ENCODE results near the gene FOSL1.
"Not testable (repeated sequence)": the region's sequence is repeated elsewhere in the genome, so short reads cannot be mapped to it uniquely, and the experiment has no call there.

Gene FOSL1

GRCh38 chr11:65896034-65896999 lies 3.9 kb downstream of the FOSL1 start:
- FAIRE-seq (no peak), DNase-seq (ENCODE audit: low spot score) (no peak)

DNA sequence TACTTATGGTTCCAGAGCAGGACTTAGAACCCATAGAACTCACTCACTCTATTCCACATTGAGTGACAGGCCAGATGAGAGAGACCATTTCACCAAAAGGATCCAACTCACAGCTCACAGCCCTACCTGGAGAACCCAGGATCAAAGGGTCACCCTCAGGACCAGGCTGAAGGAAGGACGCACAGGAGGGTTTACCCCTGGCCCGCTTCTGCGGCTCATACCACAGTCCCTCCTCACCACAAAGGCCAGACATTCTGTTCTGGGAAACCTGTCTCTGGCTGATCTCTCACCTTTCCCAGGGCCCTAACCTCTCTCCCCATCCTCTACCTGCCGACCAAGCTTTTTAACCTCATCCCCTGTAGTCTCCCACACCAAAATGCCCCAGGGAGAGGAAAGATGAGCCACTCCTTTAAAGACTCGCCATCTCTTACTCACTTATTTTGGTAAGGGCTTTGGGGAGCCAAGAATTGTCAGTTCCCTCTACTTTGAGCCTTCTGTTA lies 4.7 kb downstream of the FOSL1 start:
- FAIRE-seq (no peak), DNase-seq (ENCODE audit: low spot score) (no peak)

DNA sequence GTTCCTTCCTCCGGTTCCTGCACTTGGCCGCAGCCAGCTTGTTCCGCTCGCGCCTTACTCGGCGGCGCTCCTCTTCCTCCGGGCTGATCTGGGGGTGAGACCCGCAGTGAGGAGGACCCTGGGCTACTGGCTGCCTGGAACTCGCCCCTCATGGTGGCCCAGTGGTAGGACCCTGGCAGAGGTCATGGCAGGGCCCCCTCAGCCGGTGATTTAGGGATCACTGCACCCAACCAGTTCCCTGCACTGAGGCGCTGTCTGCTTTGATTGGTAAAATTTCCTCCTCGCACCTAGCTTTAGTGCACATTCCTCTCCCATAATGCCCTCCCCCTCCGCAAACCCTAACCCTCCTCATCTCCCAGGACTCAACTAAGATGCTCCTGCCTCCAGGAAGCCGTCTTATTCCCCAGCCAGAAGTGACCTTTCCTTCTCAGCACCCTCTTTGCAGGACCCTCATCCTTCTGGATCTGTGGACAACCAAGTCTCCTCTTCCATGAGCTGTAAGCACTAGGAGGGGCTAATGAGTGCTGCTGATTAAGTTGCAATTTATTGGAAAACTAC lies 6.1 kb downstream of the FOSL1 start:
- DNase-seq (ENCODE audit: low spot score) (no peak), FAIRE-seq (no peak)

GRCh38 chr11:65892661-65893317 lies 7.4 kb downstream of the FOSL1 start:
- DNase-seq (ENCODE audit: low spot score) (no peak), FAIRE-seq (no peak)

DNA sequence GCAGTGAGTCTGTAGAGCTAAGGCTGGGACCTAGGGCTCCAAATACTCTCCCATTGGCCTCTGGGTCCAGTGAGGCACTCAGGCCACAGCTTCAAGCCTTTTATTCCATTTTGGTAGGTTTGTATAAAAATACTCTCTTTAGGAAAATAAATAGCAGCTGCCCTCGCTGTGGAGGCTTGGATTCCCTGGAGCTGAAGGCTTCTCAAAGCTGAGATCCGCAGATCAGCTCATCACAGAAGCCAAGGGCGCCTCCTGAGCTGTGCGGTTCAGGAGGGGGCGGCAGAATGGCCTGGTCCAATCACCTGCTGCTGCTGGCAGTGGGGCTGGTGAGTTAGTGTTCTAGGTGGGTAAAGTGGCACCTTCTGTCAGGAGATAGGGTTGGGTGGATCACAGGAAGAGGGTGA lies 8.0 kb downstream of the FOSL1 start:
- DNase-seq (ENCODE audit: low spot score); FAIRE-seq: not testable (repeated sequence)

GRCh38 chr11:65891219-65892136 lies 8.7 kb downstream of the FOSL1 start:
- FAIRE-seq (no peak), DNase-seq (ENCODE audit: low spot score) (peak; percentile 34)

DNA sequence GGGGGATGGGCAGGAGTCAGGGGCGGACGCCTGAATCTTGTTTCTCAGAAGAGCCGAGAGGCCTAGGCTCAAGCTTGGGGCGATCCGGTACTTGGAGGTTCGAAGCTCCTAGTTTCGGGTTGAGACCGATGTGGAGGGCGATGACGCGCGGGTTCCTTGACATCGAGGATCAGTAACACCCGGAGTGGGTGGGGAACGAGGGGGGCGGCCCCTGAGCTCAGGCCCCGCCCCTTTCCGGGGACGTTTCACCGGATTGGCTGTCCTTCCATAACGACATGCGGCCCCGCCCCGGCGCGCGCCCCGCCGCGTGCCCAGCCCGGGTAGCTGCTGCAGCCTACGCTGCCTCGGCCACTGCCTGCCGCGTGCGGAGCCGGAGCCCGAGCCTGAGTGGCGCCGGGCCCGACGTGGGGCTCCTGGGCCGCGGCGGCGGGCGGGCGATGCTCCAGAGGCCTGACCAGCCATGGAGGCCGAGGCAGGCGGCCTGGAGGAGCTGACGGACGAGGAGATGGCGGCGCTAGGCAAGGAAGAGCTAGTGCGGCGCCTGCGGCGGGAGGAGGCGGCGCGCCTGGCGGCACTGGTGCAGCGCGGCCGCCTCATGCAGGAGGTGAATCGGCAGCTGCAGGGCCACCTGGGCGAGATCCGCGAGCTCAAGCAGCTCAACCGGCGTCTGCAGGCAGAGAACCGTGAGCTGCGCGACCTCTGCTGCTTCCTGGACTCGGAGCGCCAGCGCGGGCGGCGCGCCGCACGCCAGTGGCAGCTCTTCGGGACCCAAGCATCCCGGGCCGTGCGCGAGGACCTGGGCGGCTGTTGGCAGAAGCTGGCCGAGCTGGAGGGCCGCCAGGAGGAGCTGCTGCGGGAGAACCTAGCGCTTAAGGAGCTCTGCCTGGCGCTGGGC lies 9.6 kb downstream of the FOSL1 start, which contains the start of gene CCDC85B:
CCDC85B (plus strand) TSS at position 350 of the 895 bp plus-strand sequence; CDS start at position 461, 111 bp downstream.
- peak; percentile 5 for FAIRE-seq

GRCh38 chr11:65888163-65888814 lies 11.9 kb downstream of the FOSL1 start, which contains the start of gene FIBP:
TSS of gene FIBP (minus strand) at chr11:65888471. CDS start at chr11:65888418, 53 bp downstream.
- FAIRE-seq (peak; percentile 20), DNase-seq (ENCODE audit: low spot score) (peak; percentile 98)

More for the DNA sequence above, 9.6 kb downstream of the FOSL1 start, which contains the start of gene CCDC85B:
- DNase-seq (ENCODE audit: low spot score), result peak; percentile 94

DNA sequence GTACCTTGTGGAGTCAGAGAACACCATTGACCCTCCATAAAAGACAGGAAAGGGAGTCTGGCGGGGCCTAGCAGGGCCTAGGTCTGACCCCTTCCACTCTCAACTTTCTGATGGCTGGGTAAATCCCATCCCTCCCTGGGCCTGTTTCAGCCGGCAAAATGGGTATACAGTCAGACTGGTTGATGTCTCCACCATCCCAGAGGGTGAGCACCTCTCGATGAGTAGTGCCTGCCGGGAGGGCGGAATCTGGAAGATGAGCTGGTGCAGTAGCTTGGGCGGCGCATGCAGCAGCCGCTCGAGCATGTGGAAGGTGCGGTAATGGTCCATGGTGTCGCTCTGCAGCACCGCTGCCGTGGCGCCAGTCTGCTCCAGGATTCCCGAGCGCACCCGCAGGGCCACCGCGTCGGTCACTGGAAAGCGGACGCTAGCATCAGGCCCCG lies 12.4 kb downstream of the FOSL1 start:
- DNase-seq (ENCODE audit: low spot score) (peak; percentile 30), FAIRE-seq (no peak)

- no peak for FAIRE-seq
- DNase-seq (ENCODE audit: low spot score), result no peak
Measured at GRCh38 chr11:65886826-65887722, 13.1 kb downstream of the FOSL1 start.

DNA sequence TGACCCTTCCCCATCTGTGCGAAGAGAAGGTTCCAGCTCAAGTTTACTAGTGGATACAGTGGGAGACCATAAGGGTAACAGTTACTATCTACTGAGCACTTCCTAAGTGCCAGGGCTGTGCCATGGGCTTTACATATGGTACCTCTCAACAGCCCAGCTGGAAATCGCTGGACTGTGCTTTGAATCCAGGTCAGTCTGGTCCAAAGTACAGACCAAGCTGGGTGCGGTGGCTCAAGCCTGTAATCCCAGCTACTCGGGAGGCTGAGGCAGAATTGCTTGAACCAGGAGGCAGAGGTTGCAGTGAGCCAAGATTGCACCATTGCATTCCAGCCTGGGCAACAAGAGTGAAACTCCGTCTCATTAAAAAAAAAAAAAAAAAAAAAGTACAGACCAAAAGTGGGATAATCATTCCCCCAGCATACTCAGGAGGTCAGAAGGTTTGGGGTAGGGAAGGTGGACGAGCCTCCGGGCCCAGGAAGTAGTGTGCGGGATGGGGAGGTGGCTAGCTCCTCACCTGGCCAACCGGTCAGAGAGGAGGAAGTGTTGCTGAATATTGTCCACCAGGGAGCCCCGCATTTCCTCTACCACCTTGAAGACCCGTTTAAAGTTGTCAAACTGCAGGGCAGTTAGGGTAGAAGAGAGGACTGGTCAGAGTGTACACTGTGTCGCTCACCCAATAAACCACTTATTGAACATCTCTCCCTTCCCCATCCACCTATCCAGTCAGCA lies 14.2 kb downstream of the FOSL1 start:
- FAIRE-seq (no peak), DNase-seq (ENCODE audit: low spot score) (no peak)

GRCh38 chr11:65885231-65885630 lies 15.0 kb downstream of the FOSL1 start:
- DNase-seq (ENCODE audit: low spot score) (no peak), FAIRE-seq (no peak)

- FAIRE-seq, result peak; percentile 66
- peak; percentile 87 for DNase-seq (ENCODE audit: low spot score)
Measured at GRCh38 chr11:65884716-65885092, 15.5 kb downstream of the FOSL1 start.

DNA sequence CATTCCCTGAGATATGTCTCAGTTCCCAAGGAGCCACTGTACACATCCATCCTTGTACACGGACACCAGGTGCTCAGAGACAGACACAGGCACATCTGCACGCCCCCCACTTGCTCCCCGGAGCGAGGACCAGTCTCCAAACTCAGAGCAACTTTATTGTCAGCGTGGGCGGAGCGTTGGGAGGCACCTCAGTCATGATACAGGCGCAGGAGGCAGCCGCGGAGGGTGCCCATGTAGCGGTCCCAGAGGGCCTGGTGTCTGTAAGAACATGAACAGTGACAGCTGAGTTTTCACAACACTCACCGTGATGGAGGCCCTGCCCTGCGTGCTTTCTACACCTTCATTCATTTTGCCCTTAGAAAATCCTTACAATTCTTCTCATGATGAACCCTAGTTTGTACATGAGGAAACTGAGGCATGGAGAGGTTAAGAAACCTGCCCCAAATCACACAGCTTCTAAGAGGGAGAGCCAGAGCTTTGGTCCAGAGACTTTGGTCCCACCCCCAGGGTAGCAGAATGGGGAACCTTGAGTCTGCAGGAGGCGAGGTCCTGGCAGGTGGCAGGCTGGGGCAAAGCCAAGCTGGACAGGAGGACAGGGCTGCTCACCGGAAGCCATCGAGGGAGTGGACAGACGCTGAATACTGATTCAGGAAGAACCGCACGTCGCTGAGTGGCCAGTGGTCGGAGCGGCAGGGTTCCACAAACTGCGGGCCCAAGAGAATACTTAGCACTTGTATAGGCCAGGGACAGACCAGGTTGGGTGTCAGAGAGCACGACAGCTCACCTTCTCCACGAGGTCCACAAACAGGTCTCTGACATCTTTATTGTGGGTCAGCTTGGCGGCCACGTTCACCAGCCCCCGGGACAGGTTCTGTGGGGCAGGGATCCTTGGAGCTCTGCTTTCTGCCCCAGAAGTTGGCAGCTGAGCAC lies 16.1 kb downstream of the FOSL1 start:
- FAIRE-seq, result no peak
- no peak for DNase-seq (ENCODE audit: low spot score)

- no peak for DNase-seq (ENCODE audit: low spot score)
- FAIRE-seq, result no peak
Measured at GRCh38 chr11:65883058-65883761, 17.0 kb downstream of the FOSL1 start.

Measured in urothelium cell line (cell line).